Prostate gland (tissue), 2 donors: ENCODE measurements around the gene ICOS.

ENCODE experiments used
- POLR2A ChIP-seq: fragments of 450-650 bp; IDR thresholded peaks from one replicate; pipeline ENCODE4 v1.6.1; 2016; ENCODE audit warnings: antibody characterized with exemption, mild to moderate bottlenecking
- TF ChIP-seq, protein P1 (sequence below), 4 experiments: fragments of 200-600 bp in 2 of 4; fragments of 450-650 bp in 2 of 4; sonication (generic) in 2 of 4; IDR thresholded peaks; 1 replicate in 3 of 4; 2 replicates in 1 of 4; pipeline ENCODE4 v1.5.1; 2016 to 2019; ENCODE audit warnings: antibody characterized with exemption in 4 of 4, mild to moderate bottlenecking in 2 of 4, moderate library complexity in 2 of 4

DNA sequence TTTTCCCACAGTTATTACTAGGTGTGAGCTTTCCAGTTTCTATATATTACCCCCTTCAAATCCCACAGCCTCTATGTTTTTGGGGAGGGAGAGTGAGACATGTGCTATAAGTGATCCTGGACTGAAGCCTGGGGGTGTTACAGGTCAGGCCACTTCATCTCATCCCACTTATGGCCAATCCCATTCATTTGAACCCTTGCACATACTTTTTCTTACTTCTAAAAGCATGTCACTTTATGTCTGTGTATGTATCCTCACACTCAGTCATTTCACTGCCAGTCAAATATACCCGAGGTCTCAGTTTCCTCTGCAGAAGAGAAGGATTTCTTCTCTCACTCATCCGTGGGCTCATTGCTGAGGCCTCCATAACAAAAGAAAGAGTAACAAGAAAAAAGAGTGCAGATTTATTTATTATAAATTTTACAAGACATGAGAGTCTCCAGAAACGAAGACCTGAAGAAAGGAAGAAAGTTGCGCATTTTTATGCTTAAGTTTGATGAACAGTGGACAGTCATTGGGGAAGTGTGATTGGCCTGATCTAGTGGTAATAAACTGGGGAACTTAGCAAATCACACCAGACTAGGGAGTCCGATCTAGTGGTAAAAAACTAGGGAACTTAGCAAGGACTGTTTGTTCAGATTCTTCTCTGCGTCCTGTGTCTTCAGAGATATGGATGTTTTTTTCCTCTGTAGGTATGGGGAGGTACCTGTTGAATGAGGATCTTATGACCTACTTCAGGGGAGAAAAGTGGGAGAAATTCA lies 52.1 kb downstream of the ICOS start:
- TF ChIP-seq, protein P1, sequence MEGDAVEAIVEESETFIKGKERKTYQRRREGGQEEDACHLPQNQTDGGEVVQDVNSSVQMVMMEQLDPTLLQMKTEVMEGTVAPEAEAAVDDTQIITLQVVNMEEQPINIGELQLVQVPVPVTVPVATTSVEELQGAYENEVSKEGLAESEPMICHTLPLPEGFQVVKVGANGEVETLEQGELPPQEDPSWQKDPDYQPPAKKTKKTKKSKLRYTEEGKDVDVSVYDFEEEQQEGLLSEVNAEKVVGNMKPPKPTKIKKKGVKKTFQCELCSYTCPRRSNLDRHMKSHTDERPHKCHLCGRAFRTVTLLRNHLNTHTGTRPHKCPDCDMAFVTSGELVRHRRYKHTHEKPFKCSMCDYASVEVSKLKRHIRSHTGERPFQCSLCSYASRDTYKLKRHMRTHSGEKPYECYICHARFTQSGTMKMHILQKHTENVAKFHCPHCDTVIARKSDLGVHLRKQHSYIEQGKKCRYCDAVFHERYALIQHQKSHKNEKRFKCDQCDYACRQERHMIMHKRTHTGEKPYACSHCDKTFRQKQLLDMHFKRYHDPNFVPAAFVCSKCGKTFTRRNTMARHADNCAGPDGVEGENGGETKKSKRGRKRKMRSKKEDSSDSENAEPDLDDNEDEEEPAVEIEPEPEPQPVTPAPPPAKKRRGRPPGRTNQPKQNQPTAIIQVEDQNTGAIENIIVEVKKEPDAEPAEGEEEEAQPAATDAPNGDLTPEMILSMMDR (IDR thresholded peaks at IDR 0.05) = no peak
- no peak for TF ChIP-seq POLR2A
